KG1 (cell line): ENCODE measurements around the gene NR3C2.
"Not testable (repeated sequence)": the region's sequence is repeated elsewhere in the genome, so short reads cannot be mapped to it uniquely, and the experiment has no call there.

Experiments used
- DNase-seq: peaks from one replicate; lab custom pipeline; 2025; lab: John Stamatoyannopoulos, UW

The NR3C2 gene

DNA sequence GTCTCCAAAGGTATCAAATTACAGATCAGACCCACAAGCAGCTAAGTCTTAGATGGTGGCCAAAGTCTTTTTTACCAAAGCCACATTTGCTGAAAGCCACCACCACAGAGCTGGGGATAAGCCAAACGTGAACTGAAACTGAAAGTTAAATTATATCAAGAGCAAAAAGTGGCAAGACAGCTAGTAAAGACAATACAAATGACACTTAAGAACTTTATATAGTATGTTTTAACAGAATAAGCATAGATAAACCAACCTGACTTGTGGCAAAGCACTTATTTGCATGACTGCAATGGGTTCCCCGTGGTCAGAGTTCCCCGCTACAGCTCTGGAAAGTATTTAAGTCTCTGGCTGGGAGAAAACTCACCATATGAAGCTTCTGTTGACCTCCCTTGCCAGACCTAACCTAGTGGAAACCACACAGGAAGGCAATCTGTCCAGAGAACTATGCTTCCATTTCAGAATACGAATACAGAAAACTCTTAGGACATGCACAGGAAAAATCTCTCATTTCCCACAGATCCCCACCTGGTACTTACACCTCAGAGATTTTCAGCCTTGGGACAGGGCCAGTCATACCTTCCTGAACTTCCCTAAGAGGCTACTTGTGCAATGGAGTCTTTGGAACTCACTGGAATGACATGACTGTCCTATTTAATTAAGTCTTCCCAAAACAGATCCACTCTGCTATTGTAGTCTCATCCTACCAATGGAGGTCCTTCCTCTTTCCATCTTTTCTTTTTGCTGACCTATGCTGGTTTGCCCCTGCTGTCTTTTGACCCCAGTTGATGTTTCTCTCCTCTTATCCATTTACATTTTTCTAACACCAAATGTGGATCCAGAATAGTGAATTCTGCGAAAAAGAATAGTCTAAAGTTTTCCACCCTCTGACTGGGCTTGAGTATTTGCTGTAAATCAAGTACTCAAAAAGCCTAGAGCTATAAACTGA lies 225.1 kb downstream of the NR3C2 start:
- DNase-seq, result no peak

- no peak for DNase-seq
Observed at GRCh38 chr4:148216321-148216720, 225.9 kb downstream of the NR3C2 start.

GRCh38 chr4:148215202-148215601 lies 227.0 kb downstream of the NR3C2 start:
- no peak for DNase-seq

- DNase-seq, result no peak
Observed at GRCh38 chr4:148214529-148215166, 227.6 kb downstream of the NR3C2 start.

- no peak for DNase-seq
Observed at GRCh38 chr4:148211533-148211932, 230.7 kb downstream of the NR3C2 start.

DNA sequence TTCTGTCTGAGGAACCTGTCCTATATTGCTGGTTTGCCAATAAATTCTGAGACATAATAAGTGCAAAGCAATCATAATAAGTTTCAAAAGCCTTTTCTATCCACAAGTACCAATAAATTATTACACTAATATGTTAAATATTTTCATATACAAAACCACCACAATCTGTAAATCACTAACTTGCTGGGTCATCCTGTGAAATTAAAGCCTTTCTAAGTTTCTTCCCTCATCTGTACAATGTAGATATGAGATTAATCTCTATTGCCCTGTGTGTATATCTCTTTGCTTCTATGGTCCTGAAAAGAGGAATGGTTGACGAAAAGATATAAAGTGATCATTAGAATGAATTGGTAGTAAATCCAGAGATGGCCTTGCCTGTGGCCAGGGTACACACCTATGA lies 231.6 kb downstream of the NR3C2 start:
- DNase-seq, result no peak

GRCh38 chr4:148207068-148207467 lies 235.1 kb downstream of the NR3C2 start:
- no peak for DNase-seq

GRCh38 chr4:148205476-148205875 lies 236.7 kb downstream of the NR3C2 start:
- no peak for DNase-seq

GRCh38 chr4:148204892-148205291 lies 237.3 kb downstream of the NR3C2 start:
- no peak for DNase-seq

GRCh38 chr4:148204171-148204570 lies 238.0 kb downstream of the NR3C2 start:
- DNase-seq, result no peak

DNA sequence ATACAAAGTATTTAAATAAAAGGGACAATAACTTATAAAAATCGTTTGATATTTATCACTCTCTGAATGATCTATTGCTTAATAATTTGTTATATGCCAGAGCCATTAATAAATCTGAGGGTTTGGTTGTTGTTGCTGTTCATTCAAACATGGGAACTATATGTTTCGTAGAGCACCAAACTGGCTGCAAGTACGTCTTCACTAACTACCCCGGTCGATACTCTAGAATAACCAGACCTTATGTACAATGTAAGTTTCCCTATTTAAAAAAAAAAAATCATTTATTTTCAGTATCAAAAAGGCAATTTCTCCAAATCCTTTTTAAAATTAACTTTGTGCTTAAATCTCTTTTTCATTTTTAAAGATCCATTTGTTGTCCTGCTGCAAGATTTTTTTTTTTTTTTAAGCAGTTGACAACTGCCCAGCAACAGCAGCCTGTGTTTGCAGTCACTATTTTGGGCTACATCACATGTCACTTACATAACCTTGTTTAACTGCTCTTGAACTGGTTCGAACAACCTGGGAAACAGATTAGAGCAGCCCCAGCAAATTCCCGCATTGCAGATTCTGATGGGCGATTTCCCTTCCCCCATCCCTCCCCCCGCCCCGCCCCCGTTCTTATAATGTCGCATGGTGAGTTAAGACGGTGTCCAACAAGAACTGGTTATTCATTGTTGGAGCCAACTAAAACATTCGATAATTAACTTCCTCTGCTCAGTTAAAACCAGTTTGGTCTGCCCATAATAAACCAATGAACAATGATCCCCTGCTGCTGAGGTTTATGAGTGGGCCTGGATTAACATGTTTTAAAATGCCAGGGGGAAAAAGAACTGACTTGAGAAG lies 238.9 kb downstream of the NR3C2 start:
- DNase-seq, result no peak

- DNase-seq, result no peak
Observed at GRCh38 chr4:148200960-148201359, 241.3 kb downstream of the NR3C2 start.

DNA sequence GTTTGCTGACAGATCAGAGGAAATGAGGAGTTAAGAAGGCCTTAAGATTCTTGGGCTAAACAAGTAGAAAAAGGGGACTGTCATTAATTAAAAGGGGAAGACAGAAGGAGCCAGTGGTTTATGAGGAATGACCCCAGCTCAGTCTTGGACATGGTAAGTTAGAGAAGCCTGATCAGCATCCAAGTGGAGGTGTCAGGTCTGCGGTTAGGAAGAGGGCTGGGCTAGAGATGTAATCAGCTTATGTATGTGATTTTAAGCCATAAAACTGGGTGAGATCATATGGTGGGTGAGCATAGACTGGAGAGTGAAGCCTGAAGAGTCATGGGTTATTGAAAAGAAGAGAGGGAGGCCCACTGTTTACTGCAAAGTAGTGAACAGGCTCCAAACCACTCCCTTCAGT lies 246.1 kb downstream of the NR3C2 start:
- no peak for DNase-seq

- no peak for DNase-seq
Observed at GRCh38 chr4:148192526-148192925, 249.7 kb downstream of the NR3C2 start.

GRCh38 chr4:148187454-148188222 lies 254.6 kb downstream of the NR3C2 start:
- not testable (repeated sequence) for DNase-seq

GRCh38 chr4:148184922-148185321 lies 257.3 kb downstream of the NR3C2 start:
- no peak for DNase-seq

- DNase-seq, result no peak
Observed at GRCh38 chr4:148182230-148182911, 259.8 kb downstream of the NR3C2 start.

GRCh38 chr4:148173397-148174017 lies 268.7 kb downstream of the NR3C2 start:
- DNase-seq, result no peak

DNA sequence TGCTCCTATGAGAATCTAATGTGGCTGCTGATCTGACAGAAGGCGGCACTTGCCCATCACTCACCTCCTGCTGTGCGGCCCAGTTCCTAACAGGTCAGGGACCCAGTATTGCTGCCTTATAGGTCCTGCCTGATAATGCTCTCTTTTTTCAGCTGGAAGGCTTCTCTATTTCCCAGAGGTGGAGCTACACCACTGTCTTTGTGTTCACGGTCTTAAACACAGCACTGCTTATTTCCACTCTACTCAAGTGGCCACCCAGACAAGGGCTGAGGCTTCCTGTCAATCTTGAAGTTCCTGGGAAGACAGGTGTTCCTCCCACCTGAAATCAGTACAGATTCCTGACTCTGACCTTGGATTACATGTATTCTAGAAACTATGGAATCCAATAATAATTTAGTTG lies 270.6 kb downstream of the NR3C2 start:
- no peak for DNase-seq
